Heart right ventricle (tissue), 16 donors: ENCODE results near the gene KRTAP10-3. TPM values are rescaled to one million over a fixed set of nuclear protein-coding genes. Genes with fewer than 3 reads are reported as not detected.

ENCODE experiments used
- ATAC-seq, 8 donors: fragments of 200-7000 bp; cut with Tn5 transposase; one replicate each; pipeline ENCODE4 v1.9.1; 2020; ENCODE audit warnings: mild to moderate bottlenecking in 8 of 8, moderate library complexity in 8 of 8, moderate number of reproducible peaks in 1 of 8
- DNase-seq, 2 donors: peaks; one replicate each; pipeline ENCODE4 v3.0.0-alpha.2; 2020
- H3K27ac ChIP-seq, 10 donors: fragments of 200-600 bp; sonication (generic) in 2 of 10; one replicate each; pipeline versions ENCODE4 v1.5.0 to v1.8.0; 2020 to 2022; ENCODE audit warnings: mild to moderate bottlenecking in 3 of 10
- H3K27me3 ChIP-seq, 7 donors: fragments of 200-600 bp; one replicate each; pipeline ENCODE4 v1.8.0; 2021 to 2022; ENCODE audit warnings: mild to moderate bottlenecking in 2 of 7
- H3K36me3 ChIP-seq, 9 donors: fragments of 200-600 bp; sonication (generic) in 1 of 9; one replicate each; pipeline versions ENCODE4 v1.5.0 to v1.8.0; 2020 to 2022; ENCODE audit warnings: mild to moderate bottlenecking in 2 of 9
- H3K4me1 ChIP-seq, 9 donors: fragments of 200-600 bp; sonication (generic) in 1 of 9; one replicate each; pipeline versions ENCODE4 v1.5.0 to v1.8.0; 2020 to 2022; ENCODE audit warnings: mild to moderate bottlenecking in 4 of 9
- H3K4me3 ChIP-seq, 10 donors: fragments of 200-600 bp; sonication (generic) in 2 of 10; one replicate each; pipeline versions ENCODE4 v1.5.0 to v1.8.0; 2020 to 2022; ENCODE audit warnings: mild to moderate bottlenecking in 7 of 10, moderate library complexity in 2 of 10
- H3K9me3 ChIP-seq, 11 donors: fragments of 200-600 bp in 10 of 11; sonication (generic) in 2 of 11; one replicate each; pipeline versions ENCODE4 v1.5.0 to v1.8.0; 2013 to 2022; ENCODE audit warnings: mild to moderate bottlenecking in 2 of 11, control low read depth in 1 of 11, moderate library complexity in 1 of 11
- CTCF ChIP-seq, 9 donors: fragments of 200-600 bp; sonication (generic) in 2 of 9; IDR thresholded peaks; one replicate each; pipeline versions ENCODE4 v1.5.0 to v1.8.0; 2021 to 2022; ENCODE audit warnings: antibody characterized with exemption in 9 of 9, mild to moderate bottlenecking in 5 of 9, moderate library complexity in 1 of 9
- WGBS, 2 donors: extraction: QIAGEN DNeasy Blood & Tissue Kit; methylation state at CpG; one replicate each; pipeline ENCODE4 v1.1.7; 2013; ENCODE audit warnings: inconsistent platforms in 1 of 2; 5-methylcytosine and 5-hydroxymethylcytosine counted together
- intact Hi-C, 10 donors: fragments of 100-400 bp; cut with DNase I; formaldehyde crosslinking; loops; one replicate each; pipeline versions ENCODE4 v1.11.1 to v1.14.2; 2022
- polyA plus RNA-seq, 2 donors: library from polyadenylated mRNA; stranded (reverse); fragments of 200-250 nt; gene quantifications; one replicate each; pipeline ENCODE4 v1.2.3, GENCODE V29; 2013
- total RNA-seq, 10 donors: library from RNA; stranded (reverse); fragmentation: NEBNext Ultra II Directional in 3 of 10; extraction: Animal tissue kit (Norgen Biotek cat#: 25700) in 3 of 10; gene quantifications; one replicate each; pipeline versions ENCODE4 v1.2.1 to v1.2.4, GENCODE V29; 2021 to 2023
- donor health status: Arrhythmogenic right ventricular cardiomyopathy.
- donor health status: ischemic (EF 13 %, LVEDD 7.1; RV severe dilation, severe dysfunction).
- donor health status: healthy with polysubstance abuse.
- donor health status: DM: no; HTN: yes; CAD: no.
- donor health status: DM: no; HTN: no; CAD: no.
- donor health status: ischemic (EF 25% LVEDD 6.9; RV normal size, moderate dysfunction).
- donor health status: ischemic (EF 25% LVEDD 5.7; RV mildly dilated, moderate dysfunction).
- donor health status: healthy.
- donor health status: DM: yes; HTN: yes; CAD: no.
- donor health status: Ischemic cardiomyopathy.
- donor health status: ischemic (EF 35%, LVEDD 5.7; RV mildly dilated, moderate dysfunction).
- donor health status: nonischemic (EF 11% LVEDD 7.7; RV severe dilation, severe dysfunction).
- donor health status: DM: yes; HTN: yes; CAD: no.
- donor health status: PGD.
- donor health status: ischemic (EF 29% LVEDD 5.4; RV normal size, mild dysfunction).
- donor health status: nonischemic (EF 23%, LVEDD 6.1; RV moderate dilation, normal function).

The KRTAP10-3 gene
- total and polyA plus RNA-seq, 12 donors = not detected

- peak in 1 of 8 donors; percentile 11 for ATAC-seq
- H3K27me3 ChIP-seq = peaks cover 0 to 36% (median 3%) of the 10 kb centered on the region in 7 donors
- no peaks in the 10 kb centered on the region for H3K4me1 ChIP-seq
- WGBS, 2 donors = 91 to 94% methylated on average over 17 of the region's 17 CpGs
- peak in 1 of 2 donors; percentile 3 for DNase-seq
- TF ChIP-seq CTCF (IDR thresholded peaks at IDR 0.05) = no peak
- no peaks in the 10 kb centered on the region for H3K36me3 ChIP-seq
- intact Hi-C loops = no loop called here
- H3K27ac ChIP-seq = no peak overlapping the region
- no peaks in the 10 kb centered on the region for H3K9me3 ChIP-seq
- no peak overlapping the region for H3K4me3 ChIP-seq
Measured at GRCh38 chr21:44529011-44529421, 29.6 kb downstream of the KRTAP10-3 start.

GRCh38 chr21:44528634-44528995 is 30.0 kb downstream of the KRTAP10-3 start:
- DNase-seq = no peak
- peaks cover 0 to 40% (median 3%) of the 10 kb centered on the region in 7 donors for H3K27me3 ChIP-seq

GRCh38 chr21:44527983-44528633 is 30.5 kb downstream of the KRTAP10-3 start:
- Histone ChIP-seq H3K27me3 (peaks cover 0 to 42% (median 3%) of the 10 kb centered on the region in 7 donors), H3K4me3 (no peak overlapping the region), H3K36me3 (no peaks in the 10 kb centered on the region), H3K4me1 (no peaks in the 10 kb centered on the region), H3K27ac (no peak overlapping the region), H3K9me3 (no peaks in the 10 kb centered on the region)
- ATAC-seq (no peak), DNase-seq (peak in 1 of 2 donors; percentile 4)
- TF ChIP-seq CTCF (IDR thresholded peaks at IDR 0.05) = no peak
- WGBS, 2 donors = 80 to 83% methylated on average over 18 of the region's 18 CpGs
- intact Hi-C loops = no loop called here

More at GRCh38 chr21:44528634-44528995, 30.0 kb downstream of the KRTAP10-3 start:
- no peak for ATAC-seq
- H3K9me3 ChIP-seq = no peaks in the 10 kb centered on the region
- no peak overlapping the region for H3K27ac ChIP-seq
- no peaks in the 10 kb centered on the region for H3K4me1 ChIP-seq
- TF ChIP-seq CTCF (IDR thresholded peaks at IDR 0.05) = no peak
- intact Hi-C loops = no loop called here
- 81 to 84% methylated on average over 10 of the region's 10 CpGs for WGBS, 2 donors
- no peak overlapping the region for H3K4me3 ChIP-seq
- H3K36me3 ChIP-seq = no peaks in the 10 kb centered on the region

GRCh38 chr21:44527156-44527982 is 31.2 kb downstream of the KRTAP10-3 start:
- H3K27ac ChIP-seq = no peak overlapping the region
- DNase-seq (no peak), ATAC-seq (no peak)
- 86 to 87% methylated on average over 37 of the region's 37 CpGs for WGBS, 2 donors
- intact Hi-C loops = no loop called here
- H3K4me1 ChIP-seq = no peaks in the 10 kb centered on the region
- H3K36me3 ChIP-seq = no peaks in the 10 kb centered on the region
- H3K27me3 ChIP-seq = peaks cover 0 to 42% (median 3%) of the 10 kb centered on the region in 7 donors
- H3K9me3 ChIP-seq = no peaks in the 10 kb centered on the region
- no peak for TF ChIP-seq CTCF (IDR thresholded peaks at IDR 0.05)
- H3K4me3 ChIP-seq = no peak overlapping the region
